NCI-H1417 treated with DMSO at 0.1 percent for 48 hours (cell line): ENCODE measurements around the gene FUT4.
"Not testable (repeated sequence)": the region's sequence is repeated elsewhere in the genome, so short reads cannot be mapped to it uniquely, and the experiment has no call there.

Experiments used
- DNase-seq: peaks from one replicate; lab custom pipeline; 2025; lab: John Stamatoyannopoulos, UW

FUT4 gene

GRCh38 chr11:94533206-94533605, 10.5 kb upstream of the FUT4 start:
- DNase-seq, result no peak

- DNase-seq, result no peak
These were observed 9.8 kb upstream of the FUT4 start for GRCh38 chr11:94533696-94534630.

GRCh38 chr11:94536386-94536785, 7.3 kb upstream of the FUT4 start:
- DNase-seq, result no peak

GRCh38 chr11:94537031-94537600, 6.6 kb upstream of the FUT4 start:
- DNase-seq, result no peak

- no peak for DNase-seq
These were observed 4.3 kb upstream of the FUT4 start for GRCh38 chr11:94539420-94539819.

GRCh38 chr11:94544646-94545263, 1.0 kb downstream of the FUT4 start:
- no peak for DNase-seq

GRCh38 chr11:94545264-94546161, 1.8 kb downstream of the FUT4 start:
- no peak for DNase-seq

- no peak for DNase-seq
These were observed 2.4 kb downstream of the FUT4 start for GRCh38 chr11:94546162-94546470.

- no peak for DNase-seq
These were observed 3.2 kb downstream of the FUT4 start for GRCh38 chr11:94546886-94547285.

- no peak for DNase-seq
These were observed 5.4 kb downstream of the FUT4 start for GRCh38 chr11:94549146-94549545.

GRCh38 chr11:94550513-94550912, 6.8 kb downstream of the FUT4 start:
- no peak for DNase-seq

- DNase-seq, result no peak
These were observed 10.2 kb downstream of the FUT4 start for GRCh38 chr11:94553938-94554337.

GRCh38 chr11:94555752-94556329, 12.1 kb downstream of the FUT4 start:
- DNase-seq, result not testable (repeated sequence)

GRCh38 chr11:94557421-94557820, 13.7 kb downstream of the FUT4 start:
- no peak for DNase-seq

GRCh38 chr11:94557992-94558391, 14.3 kb downstream of the FUT4 start:
- DNase-seq, result no peak

- DNase-seq, result no peak
These were observed 14.7 kb downstream of the FUT4 start for GRCh38 chr11:94558468-94558867.

GRCh38 chr11:94558932-94559331, 15.2 kb downstream of the FUT4 start:
- DNase-seq, result no peak

GRCh38 chr11:94559361-94559760, 15.6 kb downstream of the FUT4 start:
- DNase-seq, result no peak

- no peak for DNase-seq
These were observed 17.1 kb downstream of the FUT4 start for GRCh38 chr11:94560834-94561233.

GRCh38 chr11:94563176-94563847, 19.6 kb downstream of the FUT4 start:
- no peak for DNase-seq

- DNase-seq, result no peak
These were observed 20.2 kb downstream of the FUT4 start for GRCh38 chr11:94563848-94564467.
